MM.1S (cell line): Measurements from ENCODE around the gene GLB1L3.

Experiments used
- DNase-seq: peaks from one replicate; pipeline ENCODE4 v3.0.0-alpha.2; 2015
- H2AFZ ChIP-seq: fragments of 300-600 bp; sonication (generic); 2 replicates; pipeline ENCODE4 v1.6.0; 2016; ENCODE audit warnings: antibody characterized with exemption, low read length
- H3F3A ChIP-seq: fragments of 300-600 bp; sonication (generic); 2 replicates; pipeline ENCODE4 v1.6.1; 2016; ENCODE audit warnings: mild to moderate bottlenecking, antibody characterized with exemption, low read length, moderate library complexity, mixed read lengths; ENCODE audit not compliant: insufficient read depth
- H3K27ac ChIP-seq: fragments of 300-600 bp; sonication (generic); 2 replicates; pipeline ENCODE4 v1.5.1; 2016; ENCODE audit warnings: mild to moderate bottlenecking, low read length
- H3K27me3 ChIP-seq: fragments of 300-600 bp; sonication (generic); replicated peaks from 2 replicates; pipeline ENCODE4 v1.6.0; 2016; ENCODE audit warnings: low read length; ENCODE audit not compliant: insufficient read depth
- H3K36me3 ChIP-seq: fragments of 300-600 bp; sonication (generic); replicated peaks from 2 replicates; pipeline ENCODE4 v1.6.1; 2016; ENCODE audit warnings: mild to moderate bottlenecking, low read length, mixed read lengths; ENCODE audit not compliant: insufficient read depth
- H3K4me1 ChIP-seq: fragments of 300-600 bp; sonication (generic); 2 replicates; pipeline ENCODE4 v1.6.1; 2016; ENCODE audit warnings: low read length, mixed read lengths
- H3K4me2 ChIP-seq: fragments of 300-600 bp; sonication (generic); 2 replicates; pipeline ENCODE4 v1.6.0; 2016; ENCODE audit warnings: low read depth, low read length
- H3K4me3 ChIP-seq: fragments of 300-600 bp; sonication (generic); 2 replicates; pipeline ENCODE4 v1.5.1; 2016; ENCODE audit warnings: low read length, mixed read lengths
- H3K79me2 ChIP-seq: fragments of 300-600 bp; sonication (generic); 2 replicates; pipeline ENCODE4 v1.6.1; 2016; ENCODE audit warnings: mixed run types, low read length, mixed read lengths
- H3K9ac ChIP-seq: fragments of 300-600 bp; sonication (generic); 2 replicates; pipeline ENCODE4 v1.6.1; 2016; ENCODE audit warnings: low read length, mixed read lengths
- H3K9me2 ChIP-seq: fragments of 300-600 bp; sonication (generic); replicated peaks from 2 replicates; pipeline ENCODE4 v1.6.1; 2016; ENCODE audit warnings: mild to moderate bottlenecking, low read length, mixed read lengths; ENCODE audit not compliant: insufficient read depth
- H3K9me3 ChIP-seq: fragments of 300-600 bp; sonication (generic); replicated peaks from 2 replicates; pipeline ENCODE4 v1.6.1; 2016; ENCODE audit warnings: mild to moderate bottlenecking, low read length, mixed read lengths; ENCODE audit not compliant: insufficient read depth
- H4K20me1 ChIP-seq: fragments of 300-600 bp; sonication (generic); 2 replicates; pipeline ENCODE4 v1.6.1; 2016; ENCODE audit warnings: mild to moderate bottlenecking, low read length, moderate library complexity, mixed read lengths; ENCODE audit not compliant: insufficient read depth
- CTCF ChIP-seq: fragments of 300-600 bp; sonication (generic); IDR thresholded peaks from 2 replicates; pipeline ENCODE4 v1.5.1; 2016; ENCODE audit warnings: antibody characterized with exemption, low read length, mixed read lengths
- EZH2 ChIP-seq: fragments of 300-600 bp; sonication (generic); optimal IDR thresholded peaks from 2 replicates; pipeline ENCODE3; 2017; ENCODE audit warnings: low read depth, mild to moderate bottlenecking, antibody characterized with exemption, low read length, mixed read lengths
- EZH2phosphoT487 ChIP-seq: fragments of 300-600 bp; sonication (generic); IDR thresholded peaks from 2 replicates; pipeline ENCODE4 v1.6.1; 2018; ENCODE audit warnings: antibody characterized with exemption, low read length

Gene GLB1L3

GRCh38 chr11:134246100-134246499 is 30.1 kb upstream of the GLB1L3 start:
- no peak for DNase-seq
- Histone ChIP-seq H3K9me2 (no peaks in the 10 kb centered on the region), H3K9me3 (no peaks in the 10 kb centered on the region), H3K4me3 (no peak overlapping the region), H3K9ac (no peak overlapping the region), H3F3A (peaks cover 18% of the 10 kb centered on the region; the same call in 1 of the 2 replicates), H2AFZ (no peak overlapping the region), H3K4me1 (peaks cover 21% of the 10 kb centered on the region), H3K79me2 (no peaks in the 10 kb centered on the region), H3K36me3 (peaks cover 6% of the 10 kb centered on the region; the same call in 1 of the 2 replicates), H3K4me2 (no peak overlapping the region), H3K27ac (no peak overlapping the region), H4K20me1 (no peaks in the 10 kb centered on the region), H3K27me3 (no peaks in the 10 kb centered on the region)
- no peak for TF ChIP-seq EZH2
- TF ChIP-seq EZH2phosphoT487, result no peak
- TF ChIP-seq CTCF, result no peak

- peaks cover 21% of the 10 kb centered on the region for H3K4me1 ChIP-seq
- peaks cover 6% of the 10 kb centered on the region; the same call in 1 of the 2 replicates for H3K36me3 ChIP-seq
- H3K9me2 ChIP-seq, result no peaks in the 10 kb centered on the region
- peaks cover 18% of the 10 kb centered on the region; the same call in 1 of the 2 replicates for H3F3A ChIP-seq
- H3K4me3 ChIP-seq, result no peak overlapping the region
- DNase-seq, result no peak
- no peak overlapping the region for H3K9ac ChIP-seq
- TF ChIP-seq CTCF (no peak), EZH2phosphoT487 (no peak), EZH2 (no peak)
- no peaks in the 10 kb centered on the region for H3K9me3 ChIP-seq
- no peaks in the 10 kb centered on the region for H4K20me1 ChIP-seq
- no peak overlapping the region for H2AFZ ChIP-seq
- H3K79me2 ChIP-seq, result peaks cover under 1% of the 10 kb centered on the region; the same call in 1 of the 2 replicates
- H3K4me2 ChIP-seq, result no peak overlapping the region
- H3K27me3 ChIP-seq, result no peaks in the 10 kb centered on the region
- H3K27ac ChIP-seq, result no peak overlapping the region
Measured at GRCh38 chr11:134246678-134247077, 29.5 kb upstream of the GLB1L3 start.

- Histone ChIP-seq H4K20me1 (no peaks in the 10 kb centered on the region), H3K4me3 (peak overlapping the region; percentile 18; the same call in 1 of the 2 replicates), H2AFZ (no peak overlapping the region; the same call in 1 of the 2 replicates), H3K9me3 (no peaks in the 10 kb centered on the region), H3K27ac (peak overlapping the region; percentile 70; the same call in 1 of the 2 replicates), H3F3A (peaks cover 18% of the 10 kb centered on the region; the same call in 1 of the 2 replicates), H3K36me3 (0 out of 2 replicates have a peak, but pooled peaks cover 6% of the 10 kb centered on the region), H3K27me3 (no peaks in the 10 kb centered on the region), H3K9ac (peak overlapping the region; percentile 6; the same call in 1 of the 2 replicates), H3K79me2 (peaks cover 15% of the 10 kb centered on the region), H3K9me2 (no peaks in the 10 kb centered on the region), H3K4me1 (peaks cover 24% of the 10 kb centered on the region), H3K4me2 (peak overlapping the region; percentile 63)
- peak; percentile 80 for DNase-seq
- TF ChIP-seq EZH2phosphoT487, result no peak
- no peak for TF ChIP-seq CTCF
- TF ChIP-seq EZH2, result no peak
Measured at GRCh38 chr11:134248910-134249480, 27.2 kb upstream of the GLB1L3 start.
